EH (cell line): Measurements from ENCODE around the gene ZBTB33.
A peak's percentile ranks its signal among the peaks of the same experiment; 100 is the strongest.

Experiments
- DNase-seq: peaks from one replicate; pipeline ENCODE4 v3.0.0-alpha.2; 2015; ENCODE audit warnings: low read depth

Gene ZBTB33

GRCh38 chrX:120250522-120251271 is at the start of gene ZBTB33:
Gene ZBTB33 (plus strand): TSS chrX:120250812. CDS start chrX:120253416, 2,604 bp downstream.
- DNase-seq, result peak; percentile 94

- no peak for DNase-seq
Observed at GRCh38 chrX:120200851-120201250, 49.8 kb upstream of the ZBTB33 start.

- DNase-seq, result no peak
Observed at GRCh38 chrX:120205816-120206753, 44.5 kb upstream of the ZBTB33 start.

GRCh38 chrX:120207009-120207605 is 43.5 kb upstream of the ZBTB33 start:
- no peak for DNase-seq

GRCh38 chrX:120213438-120214265 is 37.0 kb upstream of the ZBTB33 start:
- DNase-seq, result peak; percentile 53

- DNase-seq, result no peak
Observed at GRCh38 chrX:120223374-120223773, 27.2 kb upstream of the ZBTB33 start.

- DNase-seq, result no peak
Observed at GRCh38 chrX:120224388-120224787, 26.2 kb upstream of the ZBTB33 start.

- DNase-seq, result no peak
Observed at GRCh38 chrX:120228187-120228908, 22.3 kb upstream of the ZBTB33 start.

GRCh38 chrX:120235284-120235683 is 15.3 kb upstream of the ZBTB33 start:
- no peak for DNase-seq

GRCh38 chrX:120236687-120237479 is 13.7 kb upstream of the ZBTB33 start:
- DNase-seq, result no peak

- DNase-seq, result peak; percentile 15
Observed at GRCh38 chrX:120238933-120239332, 11.7 kb upstream of the ZBTB33 start.

GRCh38 chrX:120242813-120243212 is 7.8 kb upstream of the ZBTB33 start:
- DNase-seq, result no peak

GRCh38 chrX:120244395-120244734 is 6.2 kb upstream of the ZBTB33 start:
- no peak for DNase-seq

- peak; percentile 72 for DNase-seq
Observed at GRCh38 chrX:120244735-120245498, 5.7 kb upstream of the ZBTB33 start.

- peak; percentile 44 for DNase-seq
Observed at GRCh38 chrX:120251471-120252011, 929 bp downstream of the ZBTB33 start.

- DNase-seq, result no peak
Observed at GRCh38 chrX:120253784-120254183, 3.2 kb downstream of the ZBTB33 start.

- DNase-seq, result no peak
Observed at GRCh38 chrX:120260369-120260768, 9.8 kb downstream of the ZBTB33 start.

- no peak for DNase-seq
Observed at GRCh38 chrX:120262859-120263708, 12.5 kb downstream of the ZBTB33 start.
